Aorta (tissue), 5 donors: ENCODE data around the gene CPED1. TPM values are rescaled to one million over a fixed set of nuclear protein-coding genes. Genes with fewer than 3 reads are reported as not detected.

Source experiments
- ATAC-seq: fragments of 200-7000 bp; cut with Tn5 transposase; one replicate; pipeline ENCODE4 v1.9.1; 2022; ENCODE audit warnings: moderate library complexity; ENCODE audit not compliant: low FRiP score
- DNase-seq, 2 donors: peaks; one replicate each; pipeline ENCODE4 v3.0.0-alpha.2; 2020
- H3K27ac ChIP-seq, 2 donors: one replicate each; pipeline ENCODE4 v1.5.1; 2013; ENCODE audit warnings: low read length in 2 of 2, mild to moderate bottlenecking in 2 of 2, moderate library complexity in 2 of 2, control low read depth in 1 of 2, inconsistent platforms in 1 of 2, low read depth in 1 of 2
- H3K27me3 ChIP-seq, 2 donors: one replicate each; pipeline ENCODE4 v1.6.1; 2013; ENCODE audit warnings: control low read depth in 1 of 2, low read length in 1 of 2, mild to moderate bottlenecking in 1 of 2, moderate library complexity in 1 of 2; ENCODE audit not compliant: insufficient read depth in 2 of 2, control insufficient read depth in 1 of 2
- H3K36me3 ChIP-seq, 2 donors: one replicate each; pipeline ENCODE4 v1.6.1; 2013; ENCODE audit warnings: control low read depth in 1 of 2, low read length in 1 of 2, mild to moderate bottlenecking in 1 of 2; ENCODE audit not compliant: insufficient read depth in 2 of 2, control insufficient read depth in 1 of 2
- H3K4me1 ChIP-seq, 2 donors: one replicate each; pipeline ENCODE4 v1.6.1; 2013; ENCODE audit warnings: low read length in 2 of 2, control low read depth in 1 of 2, mild to moderate bottlenecking in 1 of 2, moderate library complexity in 1 of 2; ENCODE audit not compliant: insufficient read depth in 2 of 2, control insufficient read depth in 1 of 2
- H3K4me3 ChIP-seq, 2 donors: one replicate each; pipeline ENCODE4 v1.5.1; 2013; ENCODE audit warnings: low read length in 2 of 2, control low read depth in 1 of 2, mild to moderate bottlenecking in 1 of 2
- H3K9me3 ChIP-seq: one replicate; pipeline ENCODE4 v1.6.1; 2013; ENCODE audit warnings: mild to moderate bottlenecking, low read length; ENCODE audit not compliant: control insufficient read depth
- WGBS, 2 donors: extraction: QIAGEN DNeasy Blood & Tissue Kit; methylation state at CpG; one replicate each; pipeline ENCODE4 v1.1.7; 2013; 5-methylcytosine and 5-hydroxymethylcytosine counted together
- intact Hi-C, 2 donors: fragments of 100-400 bp; cut with DNase I; formaldehyde crosslinking; loops; one replicate each; pipeline versions ENCODE4 v1.14.2 to v1.15.0; 2022
- polyA plus RNA-seq, 2 donors: library from polyadenylated mRNA; stranded (reverse); fragments of 200-250 nt; gene quantifications; one replicate each; pipeline ENCODE4 v1.2.3, GENCODE V29; 2013
- total RNA-seq, 2 donors: library from RNA; stranded (reverse); fragmentation: NEBNext Ultra II Directional; extraction: Animal tissue kit (Norgen Biotek cat#: 25700); gene quantifications; one replicate each; pipeline ENCODE4 v1.2.1, GENCODE V29; 2021
- donor health status: healthy with polysubstance abuse.
- donor health status: Bipolar disorder and iron deficiency.
- donor health status: DM: no; HTN: no; CAD: no.
- donor health status: DM: no; HTN: no; CAD: no.
- donor health status: DM: yes; HTN: yes; CAD: no.

The CPED1 gene
- total and polyA plus RNA-seq, 4 donors, result 35.3 to 201 (median 79.0) TPM

DNA sequence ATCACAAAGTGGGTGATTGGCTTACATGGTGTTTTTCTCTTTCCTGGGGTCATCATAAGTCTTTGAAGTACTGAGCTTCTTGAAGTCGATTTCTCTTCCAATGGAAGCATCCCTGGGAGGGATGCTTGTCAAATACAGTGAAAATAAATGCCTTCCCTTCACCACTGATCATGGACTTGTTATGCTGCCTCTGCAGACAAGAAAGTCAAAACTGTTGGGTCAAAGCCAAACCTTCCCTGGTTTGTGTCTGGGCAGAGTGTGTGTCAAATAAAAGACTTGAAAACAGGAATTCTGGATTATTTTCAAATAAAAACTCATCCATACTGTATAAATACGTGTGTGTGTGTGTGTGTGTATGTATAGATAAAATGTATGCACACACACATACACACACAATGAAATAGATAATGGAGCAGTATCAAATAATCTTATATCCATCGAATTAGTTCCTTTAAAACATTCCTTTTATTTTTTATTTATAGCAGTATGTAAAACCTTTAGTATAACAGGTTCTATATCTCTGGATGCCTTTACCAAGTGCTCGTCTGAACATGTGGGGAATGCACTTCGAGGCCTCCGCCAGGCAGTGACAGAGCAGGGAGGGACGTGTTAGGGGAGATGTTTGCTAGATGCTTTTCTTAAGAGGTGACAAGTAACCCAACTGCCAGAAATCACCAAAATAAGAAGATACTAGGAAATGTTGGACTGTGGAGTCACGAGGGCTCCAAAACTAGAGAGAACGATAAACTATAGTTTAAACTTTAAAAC lies 313.1 kb downstream of the CPED1 start:
- Histone ChIP-seq H3K9me3 (no peaks in the 10 kb centered on the region), H3K4me3 (no peak overlapping the region), H3K4me1 (no peaks in the 10 kb centered on the region), H3K27me3 (no peaks in the 10 kb centered on the region), H3K36me3 (peaks cover 0 to 2% of the 10 kb centered on the region in 2 donors), H3K27ac (no peak overlapping the region)
- DNase-seq, result no peak
- intact Hi-C loops, result no loop called here
- WGBS, 2 donors, result 74 to 77% methylated on average over 9 of the region's 9 CpGs
- no peak for ATAC-seq

DNA sequence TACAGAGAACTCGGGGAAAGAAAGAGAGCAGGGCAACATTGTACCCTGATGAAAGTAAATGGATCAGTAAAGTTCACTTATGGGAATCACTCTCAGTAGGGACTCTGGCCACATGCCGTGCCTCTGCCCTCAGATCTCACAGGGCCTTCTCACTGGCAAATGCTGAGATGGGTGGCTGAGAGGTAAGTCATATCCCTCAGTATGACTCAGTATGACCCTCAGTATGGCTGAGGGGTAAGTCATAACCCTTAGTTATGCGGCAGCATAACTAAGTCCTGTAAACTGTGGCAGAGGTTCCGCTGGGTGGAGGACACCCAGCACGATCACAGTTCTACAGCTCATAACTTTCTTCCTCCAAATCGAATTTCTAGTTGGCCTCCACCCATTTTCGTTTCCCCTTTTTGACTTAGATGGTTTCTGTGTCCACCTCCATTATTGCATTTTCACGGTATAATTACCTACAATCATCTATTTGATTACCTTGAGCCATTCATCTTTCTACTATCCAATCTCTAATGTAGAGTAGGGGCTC lies 313.8 kb downstream of the CPED1 start:
- H3K9me3 ChIP-seq, result no peaks in the 10 kb centered on the region
- H3K27ac ChIP-seq, result no peak overlapping the region
- WGBS, 2 donors, result 96% methylated on average over 8 of the region's 8 CpGs
- ATAC-seq (no peak), DNase-seq (no peak)
- H3K4me3 ChIP-seq, result no peak overlapping the region
- H3K36me3 ChIP-seq, result peaks cover 0 to 2% of the 10 kb centered on the region in 2 donors
- intact Hi-C loops, result no loop called here
- H3K27me3 ChIP-seq, result no peaks in the 10 kb centered on the region
- no peaks in the 10 kb centered on the region for H3K4me1 ChIP-seq

DNA sequence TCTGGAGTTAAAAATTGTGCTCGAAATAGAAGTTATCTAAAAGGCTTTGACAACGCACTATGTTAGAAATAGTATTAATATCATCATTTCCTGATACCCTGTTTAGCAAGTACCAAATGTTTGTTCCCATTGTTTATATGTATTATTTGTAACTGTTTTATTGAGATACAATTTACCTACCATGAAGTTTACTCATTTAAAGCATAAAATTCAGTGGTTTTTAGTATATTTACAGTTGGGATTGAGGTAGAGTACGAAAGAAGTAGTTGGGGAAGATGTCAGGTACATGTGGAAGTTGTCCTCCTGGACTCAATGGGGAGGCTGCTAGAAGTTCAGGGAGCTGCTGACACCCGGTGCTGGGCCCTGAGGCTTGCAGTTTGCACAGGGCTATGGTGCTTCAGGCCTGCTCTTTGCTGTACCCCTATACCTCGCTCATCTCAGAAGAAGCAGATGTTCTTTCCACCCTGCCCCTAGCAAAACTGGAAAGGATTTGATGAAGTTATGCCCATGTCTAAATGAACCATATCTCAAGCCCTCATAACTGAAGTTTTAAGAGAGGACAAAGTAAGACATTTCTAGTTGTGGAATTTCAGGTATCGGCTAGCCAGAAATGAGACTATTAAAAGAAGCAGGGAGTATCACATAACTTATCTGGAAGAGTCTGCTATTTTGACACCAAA lies 315.1 kb downstream of the CPED1 start:
- H3K27me3 ChIP-seq, result no peaks in the 10 kb centered on the region
- no peak overlapping the region for H3K27ac ChIP-seq
- ATAC-seq, result no peak
- H3K36me3 ChIP-seq, result peaks cover 0 to 2% of the 10 kb centered on the region in 2 donors
- no peak overlapping the region for H3K4me3 ChIP-seq
- DNase-seq, result no peak
- no peaks in the 10 kb centered on the region for H3K4me1 ChIP-seq
- intact Hi-C loops, result no loop called here
- WGBS, 2 donors, result 94 to 95% methylated on average over 6 of the region's 6 CpGs
- H3K9me3 ChIP-seq, result no peaks in the 10 kb centered on the region

DNA sequence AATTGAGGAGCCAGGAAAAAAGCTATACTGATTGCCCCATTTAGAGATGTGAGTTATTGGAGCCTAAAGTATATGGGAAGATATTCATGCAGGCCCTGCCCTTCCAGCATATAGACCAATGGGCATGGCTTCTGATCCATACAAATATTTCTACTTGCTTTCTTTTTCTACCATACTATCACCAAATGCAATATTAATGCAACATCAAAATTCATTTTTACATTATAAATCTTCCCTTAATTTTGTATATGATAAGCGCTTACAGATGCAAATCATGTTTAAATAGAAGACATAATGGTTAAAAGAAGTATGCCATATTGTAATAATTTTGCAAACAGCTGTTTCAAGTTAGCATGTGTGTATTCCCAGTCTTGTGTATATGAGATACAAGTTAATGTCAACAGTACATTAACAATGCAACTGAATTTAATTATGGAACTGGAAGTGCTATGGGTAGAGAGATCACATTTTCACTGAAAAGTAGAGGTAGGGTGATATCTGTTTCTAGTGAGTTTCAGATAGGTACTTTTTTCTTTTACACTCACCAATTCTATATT lies 315.7 kb downstream of the CPED1 start:
- Histone ChIP-seq H3K4me1 (no peaks in the 10 kb centered on the region), H3K36me3 (peaks cover 0 to 2% of the 10 kb centered on the region in 2 donors), H3K27ac (no peak overlapping the region), H3K9me3 (peaks cover under 1% of the 10 kb centered on the region), H3K27me3 (no peaks in the 10 kb centered on the region), H3K4me3 (no peak overlapping the region)
- 98 to 100% methylated on average over 1 of the region's 1 CpG for whole genome bisulfite sequencing, 2 donors
- no peak for ATAC-seq
- no peak for DNase-seq
- intact Hi-C loops, result no loop called here

DNA sequence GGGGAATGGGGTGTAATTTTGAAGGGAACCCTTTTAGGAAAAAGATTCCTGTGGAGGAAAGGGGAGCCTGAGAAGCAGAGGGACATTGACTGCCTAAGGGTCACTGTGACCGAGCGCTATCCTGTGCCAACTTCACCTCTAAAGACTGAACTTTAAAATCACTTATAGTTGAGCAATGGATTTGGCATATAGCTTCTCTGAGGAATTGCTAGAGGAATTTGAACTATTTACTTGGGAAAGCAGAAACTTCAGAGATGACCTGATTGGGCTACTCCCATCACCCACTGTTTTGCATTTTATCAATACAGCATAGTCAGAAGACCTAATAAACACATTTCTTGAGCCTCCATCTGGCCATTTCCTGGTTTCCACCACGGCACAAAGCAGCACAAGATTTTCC lies 316.6 kb downstream of the CPED1 start:
- no peaks in the 10 kb centered on the region for H3K27me3 ChIP-seq
- 76 to 82% methylated on average over 3 of the region's 3 CpGs for WGBS, 2 donors
- H3K9me3 ChIP-seq, result peaks cover 1% of the 10 kb centered on the region
- no peak overlapping the region for H3K4me3 ChIP-seq
- H3K36me3 ChIP-seq, result peaks cover 0 to 2% of the 10 kb centered on the region in 2 donors
- no peak overlapping the region for H3K27ac ChIP-seq
- H3K4me1 ChIP-seq, result no peaks in the 10 kb centered on the region
- intact Hi-C loops, result no loop called here
- DNase-seq, result no peak
- no peak for ATAC-seq

DNA sequence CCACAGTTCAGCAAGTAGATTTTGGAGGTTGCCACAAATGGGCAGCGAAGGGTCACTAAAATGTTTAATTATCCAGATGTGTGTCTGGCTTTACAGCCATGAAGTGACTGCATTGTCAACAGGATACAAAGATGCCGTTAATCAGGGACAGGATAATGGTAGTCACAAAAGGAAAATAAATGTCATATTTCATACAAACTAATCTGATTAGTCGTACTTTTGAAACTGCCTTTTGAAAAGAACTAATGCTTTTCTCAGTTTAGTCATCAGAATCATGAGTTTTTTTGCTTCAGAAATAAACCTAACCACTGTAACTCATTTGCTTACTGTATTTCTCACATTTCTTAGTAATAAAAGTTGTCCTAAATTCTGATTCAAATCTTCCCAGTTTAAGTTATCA lies 318.1 kb downstream of the CPED1 start:
- H3K36me3 ChIP-seq, result peaks cover 0 to 2% of the 10 kb centered on the region in 2 donors
- no peaks in the 10 kb centered on the region for H3K4me1 ChIP-seq
- intact Hi-C loops, result no loop called here
- no peak for ATAC-seq
- H3K27me3 ChIP-seq, result no peaks in the 10 kb centered on the region
- H3K27ac ChIP-seq, result no peak overlapping the region
- WGBS, 2 donors, result 53 to 60% methylated on average over 3 of the region's 3 CpGs
- peaks cover 1% of the 10 kb centered on the region for H3K9me3 ChIP-seq
- no peak overlapping the region for H3K4me3 ChIP-seq
- DNase-seq, result no peak

DNA sequence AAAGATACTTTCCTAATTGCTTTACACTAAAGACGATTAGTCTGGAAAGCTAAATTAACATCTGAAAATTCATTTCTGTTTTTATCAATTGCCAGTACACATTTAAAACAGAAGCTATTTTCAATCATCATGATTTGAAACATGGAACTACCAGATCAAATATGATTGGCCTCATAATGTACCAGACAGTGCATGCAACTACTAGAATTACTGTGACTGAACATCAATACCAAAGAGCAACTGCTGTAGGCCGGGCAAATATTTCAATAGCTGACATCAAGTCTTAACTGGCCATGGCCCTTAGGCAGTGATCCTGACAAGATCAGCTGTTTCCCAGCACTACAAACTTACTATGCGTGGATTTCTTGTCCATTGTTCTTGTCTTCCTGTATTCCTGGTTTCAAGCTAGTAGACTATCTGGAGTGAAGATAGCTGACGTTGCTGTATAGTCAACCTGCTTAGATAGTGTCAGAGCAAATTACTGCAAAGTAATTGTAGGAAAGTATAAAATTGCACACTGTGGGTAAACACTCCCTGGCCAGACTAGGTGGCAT lies 318.6 kb downstream of the CPED1 start:
- ATAC-seq, result no peak
- 80 to 83% methylated on average over 4 of the region's 4 CpGs for WGBS, 2 donors
- intact Hi-C loops, result no loop called here

DNA sequence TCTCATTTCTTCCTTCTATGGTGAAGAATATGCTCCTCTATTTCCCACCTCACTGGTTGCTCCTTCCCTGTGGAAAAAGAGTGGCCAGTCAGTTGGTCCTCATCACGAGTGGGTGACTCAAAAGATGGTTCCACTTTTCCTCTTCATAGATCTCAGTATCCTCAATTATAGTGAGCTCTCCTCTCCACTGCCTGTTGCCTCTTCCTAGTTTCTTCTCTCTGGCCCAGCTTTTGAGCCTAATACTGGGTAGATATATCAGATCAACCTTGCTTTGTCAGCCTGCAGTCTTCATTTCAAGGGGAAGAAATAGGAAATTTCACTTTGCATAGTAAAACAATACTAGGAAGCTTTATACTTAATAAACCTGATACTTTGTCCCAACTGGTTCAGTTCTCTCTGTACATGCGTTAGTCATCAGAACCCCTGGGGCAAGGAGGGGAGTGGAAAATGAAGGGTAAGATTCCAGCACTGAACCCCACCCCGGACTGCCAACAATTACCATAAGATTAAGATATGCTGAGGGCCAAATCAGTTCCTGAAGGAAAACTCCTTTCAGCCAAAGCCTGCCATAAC lies 324.8 kb downstream of the CPED1 start:
- Histone ChIP-seq H3K9me3 (peaks cover 1% of the 10 kb centered on the region), H3K27ac (no peak overlapping the region), H3K4me1 (peaks cover 0 to 3% of the 10 kb centered on the region in 2 donors), H3K27me3 (no peaks in the 10 kb centered on the region), H3K36me3 (no peaks in the 10 kb centered on the region), H3K4me3 (no peak overlapping the region)
- ATAC-seq (no peak), DNase-seq (no peak)
- whole genome bisulfite sequencing, 2 donors, result 45 to 52% methylated on average over 3 of the region's 3 CpGs
- intact Hi-C loops, result no loop called here

More for the DNA sequence above, 318.6 kb downstream of the CPED1 start:
- DNase-seq, result no peak
- Histone ChIP-seq H3K36me3 (peaks cover 0 to 2% of the 10 kb centered on the region in 2 donors), H3K4me3 (no peak overlapping the region), H3K9me3 (peaks cover 1% of the 10 kb centered on the region), H3K27me3 (no peaks in the 10 kb centered on the region), H3K27ac (no peak overlapping the region), H3K4me1 (no peaks in the 10 kb centered on the region)
